ENCODE measurements around the gene XRCC4.

- no peak for TF ChIP-seq CTCF (conservative IDR thresholded peaks at IDR 0.05 in 1 of 2, IDR thresholded peaks at IDR 0.05 in 1 of 2; ENCODE audit: extremely low read depth in 1 of 2, insufficient read depth in 1 of 2, low read depth in 1 of 2, low read length in 2 of 2)
- no peak for TF ChIP-seq EZH2 (IDR thresholded peaks at IDR 0.05; ENCODE audit: borderline replicate concordance, low read length)
Measured at GRCh38 chr5:83341815-83342334, 264.5 kb downstream of the XRCC4 start.
